ENCODE results near the gene ARFGAP2. TPM values are rescaled to one million over a fixed set of nuclear protein-coding genes. Genes with fewer than 3 reads are reported as not detected.

The ARFGAP2 gene
- total RNA-seq, 1 experiment from 2014 or later: 122 TPM

GRCh38 chr11:47158242-47158641, 18.4 kb downstream of the ARFGAP2 start:
- no peak for TF ChIP-seq EZH2 (IDR thresholded peaks at IDR 0.05; ENCODE audit: low read depth)
- TF ChIP-seq, protein P1, sequence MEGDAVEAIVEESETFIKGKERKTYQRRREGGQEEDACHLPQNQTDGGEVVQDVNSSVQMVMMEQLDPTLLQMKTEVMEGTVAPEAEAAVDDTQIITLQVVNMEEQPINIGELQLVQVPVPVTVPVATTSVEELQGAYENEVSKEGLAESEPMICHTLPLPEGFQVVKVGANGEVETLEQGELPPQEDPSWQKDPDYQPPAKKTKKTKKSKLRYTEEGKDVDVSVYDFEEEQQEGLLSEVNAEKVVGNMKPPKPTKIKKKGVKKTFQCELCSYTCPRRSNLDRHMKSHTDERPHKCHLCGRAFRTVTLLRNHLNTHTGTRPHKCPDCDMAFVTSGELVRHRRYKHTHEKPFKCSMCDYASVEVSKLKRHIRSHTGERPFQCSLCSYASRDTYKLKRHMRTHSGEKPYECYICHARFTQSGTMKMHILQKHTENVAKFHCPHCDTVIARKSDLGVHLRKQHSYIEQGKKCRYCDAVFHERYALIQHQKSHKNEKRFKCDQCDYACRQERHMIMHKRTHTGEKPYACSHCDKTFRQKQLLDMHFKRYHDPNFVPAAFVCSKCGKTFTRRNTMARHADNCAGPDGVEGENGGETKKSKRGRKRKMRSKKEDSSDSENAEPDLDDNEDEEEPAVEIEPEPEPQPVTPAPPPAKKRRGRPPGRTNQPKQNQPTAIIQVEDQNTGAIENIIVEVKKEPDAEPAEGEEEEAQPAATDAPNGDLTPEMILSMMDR (conservative IDR thresholded peaks at IDR 0.05): no peak
- H3K4me2 ChIP-seq: no peak overlapping the region
- no peak overlapping the region for H3K4me3 ChIP-seq
- no TSS peak for BruUV-seq (replicated peaks)
- H4K20me1 ChIP-seq (ENCODE audit: insufficient read depth): peaks cover 8% of the 10 kb centered on the region
- H3K36me3 ChIP-seq (ENCODE audit: low read depth): no peaks in the 10 kb centered on the region
- H3K27ac ChIP-seq: no peak overlapping the region
- intact Hi-C loops (cut with micrococcal nuclease; ENCODE audit: unreplicated experiment): no loop called here
- H3K4me1 ChIP-seq (replicated peaks; ENCODE audit: insufficient read depth): no peaks in the 10 kb centered on the region
- CTCF ChIA-PET: interaction anchor here (0.6 kb wide), 1 partner anchor 148 kb away, joined by 3 read pairs; no protein-coding TSS in a partner anchor
- H3K9me3 ChIP-seq (ENCODE audit: insufficient read depth, low read depth): no peaks in the 10 kb centered on the region
- no peaks in the 10 kb centered on the region for H3K27me3 ChIP-seq (ENCODE audit: insufficient read depth, low read depth)
- no peaks in the 10 kb centered on the region for H3K79me2 ChIP-seq (ENCODE audit: low read depth)
- no peaks in the 10 kb centered on the region for H3K9me2 ChIP-seq (ENCODE audit: insufficient read depth)
- POLR2A ChIA-PET (ENCODE audit: unreplicated experiment): interaction anchor here (0.6 kb wide), 2 partner anchors 211 to 914 kb away, joined by 3 to 7 read pairs; no protein-coding TSS in a partner anchor
- peaks cover 23% of the 10 kb centered on the region; the same call in 1 of the 2 replicates for H3F3A ChIP-seq (ENCODE audit: insufficient read depth, low read depth)
- DNase-seq: no peak
- no peak overlapping the region for H2AFZ ChIP-seq

DNA sequence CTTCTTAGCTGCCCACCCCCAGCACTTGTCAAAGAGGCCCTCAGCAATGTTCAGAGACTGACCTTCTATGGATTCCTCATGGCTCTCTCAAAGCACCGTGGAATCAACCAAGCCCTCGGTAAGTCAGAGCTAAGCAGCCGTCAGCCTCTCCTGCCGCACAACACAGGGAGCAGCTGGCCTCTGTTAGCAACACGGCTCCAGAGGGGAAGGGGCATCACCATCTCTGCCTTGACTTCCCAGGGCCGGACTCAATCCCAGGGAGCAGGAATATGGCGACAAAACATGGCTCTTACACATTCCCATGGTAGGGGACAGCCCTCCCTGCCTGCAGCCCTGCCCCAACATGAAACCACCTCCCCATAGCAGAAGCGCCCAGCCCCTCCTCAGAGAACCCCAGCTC, 18.9 kb downstream of the ARFGAP2 start:
- H3F3A ChIP-seq (ENCODE audit: insufficient read depth, low read depth): peaks cover 23% of the 10 kb centered on the region; the same call in 1 of the 2 replicates
- no peak overlapping the region for H3K27ac ChIP-seq
- no peaks in the 10 kb centered on the region for H3K4me1 ChIP-seq (replicated peaks; ENCODE audit: insufficient read depth)
- no peak for TF ChIP-seq EZH2 (IDR thresholded peaks at IDR 0.05; ENCODE audit: low read depth)
- TF ChIP-seq, protein P1 (conservative IDR thresholded peaks at IDR 0.05): no peak
- POLR2A ChIA-PET (ENCODE audit: unreplicated experiment): interaction anchor here (0.6 kb wide), 2 partner anchors 212 to 914 kb away, joined by 3 to 7 read pairs; no protein-coding TSS in a partner anchor
- no peak overlapping the region for H2AFZ ChIP-seq
- peak in 1 of 2 experiments; percentile 31 for DNase-seq
- peaks cover 8% of the 10 kb centered on the region for H4K20me1 ChIP-seq (ENCODE audit: insufficient read depth)
- no peak overlapping the region for H3K4me2 ChIP-seq
- CTCF ChIA-PET: interaction anchor here (0.6 kb wide), 1 partner anchor 147 kb away, joined by 3 read pairs; no protein-coding TSS in a partner anchor
- no peaks in the 10 kb centered on the region for H3K36me3 ChIP-seq (ENCODE audit: low read depth)
- no TSS peak for BruUV-seq (replicated peaks)
- H3K4me3 ChIP-seq: no peak overlapping the region
- intact Hi-C loops (cut with micrococcal nuclease; ENCODE audit: unreplicated experiment): no loop called here
- no peaks in the 10 kb centered on the region for H3K9me3 ChIP-seq (ENCODE audit: insufficient read depth, low read depth)
- no peaks in the 10 kb centered on the region for H3K9me2 ChIP-seq (ENCODE audit: insufficient read depth)
- no peaks in the 10 kb centered on the region for H3K79me2 ChIP-seq (ENCODE audit: low read depth)
- no peaks in the 10 kb centered on the region for H3K27me3 ChIP-seq (ENCODE audit: insufficient read depth, low read depth)

DNA sequence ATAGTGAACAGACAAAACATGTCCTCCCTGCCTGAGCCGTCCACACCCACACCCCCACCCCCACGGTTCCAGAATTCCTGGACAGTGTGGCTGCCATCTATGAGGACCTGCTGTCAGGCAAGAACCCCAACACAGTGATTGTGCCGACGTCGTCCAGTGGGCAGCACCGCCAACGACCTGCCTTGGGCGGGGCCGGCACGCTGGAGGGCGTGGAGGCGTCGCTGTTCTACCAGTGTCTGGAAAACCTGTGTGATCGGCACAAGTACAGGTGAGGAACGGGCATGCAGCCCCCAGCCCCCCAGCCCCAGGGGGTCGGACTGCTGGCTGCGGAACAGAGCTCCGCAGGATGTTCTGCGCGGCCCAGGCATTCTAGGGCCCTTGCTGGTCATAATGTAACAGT, 19.7 kb downstream of the ARFGAP2 start:
- Histone ChIP-seq H3K79me2 (ENCODE audit: low read depth) (no peaks in the 10 kb centered on the region), H3K36me3 (ENCODE audit: low read depth) (no peaks in the 10 kb centered on the region), H3K9me3 (ENCODE audit: insufficient read depth, low read depth) (no peaks in the 10 kb centered on the region), H3K27me3 (ENCODE audit: insufficient read depth, low read depth) (no peaks in the 10 kb centered on the region), H3K4me2 (no peak overlapping the region), H2AFZ (no peak overlapping the region), H3K9me2 (ENCODE audit: insufficient read depth) (no peaks in the 10 kb centered on the region), H3K4me1 (replicated peaks; ENCODE audit: insufficient read depth) (no peaks in the 10 kb centered on the region), H3K27ac (no peak overlapping the region), H3K4me3 (no peak overlapping the region), H3F3A (ENCODE audit: insufficient read depth, low read depth) (peaks cover 24% of the 10 kb centered on the region; the same call in 1 of the 2 replicates), H4K20me1 (ENCODE audit: insufficient read depth) (peaks cover 7% of the 10 kb centered on the region)
- intact Hi-C loops (cut with micrococcal nuclease; ENCODE audit: unreplicated experiment): no loop called here
- ChIA-PET POLR2A (ENCODE audit: unreplicated experiment) (no interaction called here), CTCF (no interaction called here)
- DNase-seq: peak in 1 of 2 experiments; percentile 32
- no peak for TF ChIP-seq EZH2 (IDR thresholded peaks at IDR 0.05; ENCODE audit: low read depth)
- TF ChIP-seq, protein P1 (conservative IDR thresholded peaks at IDR 0.05): no peak
- no TSS peak for BruUV-seq (replicated peaks)
